IPS-NIHi7 (cell line): ENCODE measurements around the gene NKPD1.

ENCODE experiments used
- DNase-seq: peaks from one replicate; pipeline ENCODE4 v3.0.0; 2012; ENCODE audit warnings: mixed read lengths; ENCODE audit errors: extremely low spot score

Gene NKPD1

GRCh38 chr19:45117671-45118070 is 43.1 kb downstream of the NKPD1 start:
- DNase-seq = no peak

GRCh38 chr19:45117167-45117594 is 43.6 kb downstream of the NKPD1 start:
- DNase-seq = peak; percentile 64

GRCh38 chr19:45115809-45116615 is 44.8 kb downstream of the NKPD1 start:
- DNase-seq = no peak

- DNase-seq = no peak
These were observed 46.7 kb downstream of the NKPD1 start for GRCh38 chr19:45114116-45114515.

- no peak for DNase-seq
These were observed 47.2 kb downstream of the NKPD1 start for GRCh38 chr19:45113628-45114027.

GRCh38 chr19:45112111-45112827 is 48.5 kb downstream of the NKPD1 start:
- DNase-seq = no peak
